Stimulated activated CD8-positive, alpha-beta memory T cell treated with anti-CD3 and anti-CD28 coated beads, Interleukin-12 subunit alpha, Interleukin-12 subunit beta, amount 100 ng/mL, for 24 hours (primary cell): ENCODE measurements around the gene RCBTB1.
"Not testable (repeated sequence)": the region's sequence is repeated elsewhere in the genome, so short reads cannot be mapped to it uniquely, and the experiment has no call there.

Experiments
- DNase-seq: peaks from one replicate; pipeline ENCODE4 v3.0.0-alpha.2; 2020; ENCODE audit errors: extremely low read depth

The RCBTB1 gene

DNA sequence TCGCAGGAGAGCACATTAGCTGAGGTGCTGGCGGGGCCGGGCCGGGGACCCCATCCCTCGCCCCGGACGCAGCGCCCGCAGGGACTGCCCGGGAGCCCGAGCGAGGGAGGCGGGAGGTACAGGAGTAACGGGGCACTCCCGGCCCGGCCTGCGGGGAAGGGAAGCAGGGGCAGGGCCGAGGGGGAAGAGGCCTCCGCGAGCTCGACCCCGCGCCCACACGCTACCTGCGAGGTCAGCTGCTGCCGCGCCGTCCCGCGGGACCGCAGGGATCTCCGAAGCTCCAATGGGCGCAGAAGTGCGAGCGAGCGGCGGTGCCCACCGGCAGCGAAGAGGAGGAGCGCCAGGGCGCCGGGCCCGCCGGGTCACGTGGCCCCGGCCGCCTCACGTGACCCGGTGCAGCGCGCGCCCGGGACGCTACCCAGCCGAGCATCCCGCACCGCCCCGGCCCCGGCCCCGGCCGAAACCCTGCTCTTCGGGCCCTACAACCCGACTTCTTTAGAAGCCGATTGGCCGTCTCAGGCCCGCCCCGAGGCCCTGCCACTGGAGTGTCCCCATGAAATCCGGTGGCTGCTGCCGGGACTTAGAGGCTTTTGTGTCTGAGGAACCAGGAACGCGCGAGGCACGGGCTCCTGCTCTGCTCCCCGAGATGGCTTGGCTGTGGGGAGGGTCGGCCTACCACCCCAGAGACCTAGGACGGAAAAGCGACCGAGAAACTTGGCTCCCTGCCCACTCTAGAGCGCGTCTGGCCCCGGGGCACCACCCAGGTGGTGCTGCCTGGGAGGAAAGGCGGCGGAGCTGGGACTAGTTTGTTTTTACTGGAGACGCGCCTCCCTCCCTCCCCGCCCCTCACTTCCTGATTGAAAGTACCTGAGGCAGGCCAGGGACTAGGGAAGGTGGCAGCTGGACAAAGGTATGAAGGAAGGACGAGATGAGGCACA lies at the start of gene RCBTB1:
Gene RCBTB1, minus strand, starts transcription at position 339 of the 938 bp plus-strand sequence. CDS start 18,279 bp downstream, outside the sequence.
- peak; percentile 45 for DNase-seq

DNA sequence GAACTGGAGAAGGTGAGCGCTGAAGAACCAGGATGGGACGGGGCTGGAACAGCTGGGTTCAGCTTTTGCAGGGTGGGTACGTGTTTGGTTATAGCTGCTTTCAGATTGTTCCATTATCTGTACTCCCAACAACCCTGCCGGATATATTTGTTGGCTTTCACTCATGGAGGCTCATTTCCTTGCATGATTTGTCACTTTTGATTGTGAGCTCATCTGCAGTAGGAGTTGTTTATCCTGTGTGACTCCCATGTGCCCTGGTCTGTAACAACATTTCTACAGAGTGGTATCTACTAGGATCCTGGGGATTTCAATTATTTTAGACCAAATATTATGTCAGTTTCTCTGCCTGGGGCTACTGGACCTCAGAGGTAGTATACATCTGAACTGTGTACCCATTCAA lies 48.4 kb upstream of the RCBTB1 start:
- DNase-seq, result no peak

DNA sequence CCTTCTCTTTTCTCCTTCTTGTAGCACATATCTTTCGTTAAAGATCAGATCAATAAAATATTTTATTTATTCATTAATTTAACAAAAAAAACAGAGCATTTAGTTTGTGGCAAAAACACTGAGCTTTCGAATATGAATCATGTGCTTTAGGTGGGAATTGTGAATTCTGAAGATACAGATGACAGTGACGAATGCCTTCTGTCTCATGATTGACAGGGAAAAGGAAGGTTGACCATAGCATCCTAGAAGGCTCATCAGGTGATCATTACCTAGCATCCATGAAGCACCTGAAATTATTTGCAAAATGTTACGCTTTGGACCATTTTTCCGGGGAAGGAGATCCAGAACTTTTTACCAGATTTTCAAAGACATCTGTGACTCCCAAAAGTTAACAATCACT lies 46.8 kb upstream of the RCBTB1 start:
- no peak for DNase-seq

DNA sequence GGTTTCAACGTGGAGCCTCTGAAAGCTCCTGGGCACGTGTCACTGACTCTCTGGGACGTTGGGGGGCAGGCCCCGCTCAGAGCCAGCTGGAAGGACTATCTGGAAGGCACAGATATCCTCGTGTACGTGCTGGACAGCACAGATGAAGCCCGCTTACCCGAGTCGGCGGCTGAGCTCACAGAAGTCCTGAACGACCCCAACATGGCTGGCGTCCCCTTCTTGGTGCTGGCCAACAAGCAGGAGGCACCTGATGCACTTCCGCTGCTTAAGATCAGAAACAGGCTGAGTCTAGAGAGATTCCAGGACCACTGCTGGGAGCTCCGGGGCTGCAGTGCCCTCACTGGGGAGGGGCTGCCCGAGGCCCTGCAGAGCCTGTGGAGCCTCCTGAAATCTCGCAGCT lies 45.2 kb upstream of the RCBTB1 start:
- DNase-seq, result no peak

DNA sequence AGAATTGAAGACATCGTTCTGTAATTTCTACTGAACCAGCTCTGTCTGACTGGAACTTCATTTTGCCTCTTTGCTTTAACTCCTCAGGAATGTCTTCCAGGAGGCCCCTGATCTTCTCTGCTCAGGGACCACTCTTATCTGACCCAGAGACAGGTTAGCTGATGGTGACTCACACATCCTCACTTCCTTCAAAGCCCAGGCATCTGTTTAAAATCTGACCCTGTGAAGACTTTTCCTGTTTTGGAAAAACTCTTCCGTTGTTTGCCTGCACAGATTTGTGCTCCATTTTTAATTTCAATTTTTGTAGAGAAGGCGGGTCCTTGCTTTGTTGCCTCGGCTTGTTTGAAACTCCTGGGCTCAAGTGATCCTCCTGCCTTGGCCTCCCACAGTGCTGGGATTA lies 44.6 kb upstream of the RCBTB1 start:
- no peak for DNase-seq

DNA sequence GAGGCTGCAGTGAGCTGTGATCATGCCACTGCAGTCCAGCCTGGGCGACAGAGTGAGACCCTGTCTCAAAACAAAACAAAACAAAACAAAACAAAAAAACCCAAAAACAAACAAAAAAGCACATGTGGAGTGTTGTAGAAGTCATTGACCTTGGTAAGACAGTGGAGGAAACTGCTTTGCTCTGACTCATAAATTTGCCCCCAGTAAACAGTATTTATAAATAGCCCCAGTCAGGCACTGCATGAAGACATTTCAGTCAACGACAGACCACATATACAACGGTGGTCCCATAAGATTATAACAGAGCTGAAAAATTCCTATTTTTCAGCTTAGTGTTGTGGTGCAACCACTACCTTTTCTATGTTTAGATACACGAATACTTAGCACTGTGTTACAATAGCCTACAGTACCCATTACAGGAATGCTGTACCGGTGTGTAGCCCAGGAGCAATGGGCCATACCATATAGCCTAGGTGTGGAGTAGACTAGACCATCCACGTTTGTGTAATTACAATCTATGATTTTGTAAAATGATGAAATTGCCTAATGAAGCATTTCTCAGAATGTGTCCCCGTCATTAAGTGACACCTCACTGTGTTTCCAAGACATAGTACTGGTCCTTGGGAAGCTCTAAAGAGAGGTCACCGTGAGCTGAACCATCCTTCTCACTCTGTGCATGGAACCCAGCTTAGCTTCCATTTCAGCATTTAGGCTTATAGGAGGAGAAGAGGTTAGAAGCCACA lies 44.0 kb upstream of the RCBTB1 start:
- no peak for DNase-seq

DNA sequence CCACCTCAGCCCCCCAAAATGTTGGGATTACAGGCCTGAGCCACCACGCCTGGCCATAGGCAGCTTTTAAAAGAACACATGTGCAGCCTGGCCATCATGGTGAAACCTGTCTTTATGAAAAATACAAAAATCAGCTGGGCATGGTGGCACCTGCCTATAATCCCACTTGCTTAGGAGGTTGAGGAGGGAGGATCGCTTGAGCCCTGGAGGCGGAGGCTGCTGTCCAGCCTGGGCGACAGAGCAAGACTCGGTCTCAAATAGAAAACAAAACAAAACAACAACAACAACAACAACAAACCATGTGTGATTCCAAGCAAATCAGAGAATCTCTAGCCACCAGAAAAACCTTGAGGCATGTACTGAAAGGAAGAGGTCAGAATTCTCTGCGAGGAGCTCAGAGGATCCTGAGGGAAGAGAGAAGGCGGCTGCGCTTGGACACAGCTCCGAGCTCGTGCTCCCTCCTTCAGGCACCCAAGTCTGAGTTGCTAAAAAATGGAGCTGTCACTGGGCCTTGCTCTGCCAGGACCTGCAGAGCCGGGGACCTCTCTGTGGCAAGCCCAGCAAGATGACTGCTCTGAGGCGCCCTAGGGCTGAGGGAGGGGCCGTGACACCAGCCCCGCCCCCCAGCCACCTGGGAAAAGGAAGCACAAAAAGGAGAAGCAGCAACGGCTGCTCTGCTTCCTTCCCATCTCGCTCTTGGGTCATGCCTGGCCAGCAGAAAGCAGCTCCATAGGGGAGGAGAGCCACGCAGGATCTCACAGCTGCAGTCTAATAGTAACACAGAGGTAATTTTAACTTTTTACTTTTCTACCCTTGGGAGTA lies 42.7 kb upstream of the RCBTB1 start, which contains the start of gene ARL11:
Gene ARL11, plus strand, starts transcription at position 677 of the 822 bp plus-strand sequence. CDS start 1,941 bp downstream, outside the sequence.
- DNase-seq, result peak; percentile 9

DNA sequence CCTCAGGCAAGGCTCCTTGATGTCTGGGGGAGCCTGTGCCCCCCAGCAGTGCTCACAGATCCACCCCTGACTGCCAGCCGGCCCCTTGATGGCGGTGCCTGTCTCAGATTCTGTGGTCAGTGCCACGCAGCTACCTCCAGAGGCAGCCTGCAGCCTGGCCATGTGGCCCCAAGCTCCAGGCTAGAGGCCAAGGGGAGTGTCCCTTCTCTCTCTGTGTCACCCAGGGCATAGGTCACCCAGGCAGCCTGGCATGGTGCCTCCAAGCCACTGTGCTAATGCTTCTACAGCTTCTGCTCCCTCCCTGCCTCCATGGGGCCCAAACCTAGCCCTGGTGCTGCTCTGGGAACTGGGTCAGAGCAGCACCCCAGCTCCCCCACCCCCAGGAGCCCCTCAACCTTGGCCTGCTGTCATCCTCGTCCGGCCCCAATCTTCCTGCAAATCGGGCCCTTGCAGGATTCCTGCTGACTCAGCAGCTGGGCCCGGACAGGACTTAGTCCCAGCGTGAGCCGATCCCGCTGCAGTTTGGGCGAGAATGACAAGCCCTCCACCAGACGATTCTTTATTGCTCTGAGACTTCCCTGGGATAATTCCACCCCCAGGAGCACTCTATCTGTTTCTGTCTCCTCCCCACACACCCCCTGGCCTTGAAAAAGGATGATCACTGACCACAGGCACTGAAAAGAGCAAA lies 40.2 kb upstream of the RCBTB1 start:
- no peak for DNase-seq

DNA sequence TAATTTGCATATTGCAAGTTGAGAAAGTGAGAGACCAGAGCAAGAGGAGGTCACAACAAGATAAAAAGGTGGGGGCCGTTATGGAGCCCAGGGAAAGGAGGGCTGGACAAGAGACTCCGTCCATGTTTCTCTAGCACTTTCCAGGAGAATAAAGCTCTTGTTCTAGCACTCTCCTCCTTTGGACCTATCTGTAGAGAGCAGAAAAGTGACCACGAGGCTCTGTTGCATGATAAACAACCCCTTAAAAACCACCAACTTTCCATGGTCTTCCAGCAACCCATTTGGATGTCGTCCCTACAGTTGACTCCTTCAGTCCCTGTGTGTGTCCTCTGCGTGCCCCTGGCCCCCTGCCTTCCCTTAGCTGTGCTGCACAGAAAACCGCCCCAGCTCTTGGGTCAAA lies 38.9 kb upstream of the RCBTB1 start:
- no peak for DNase-seq

DNA sequence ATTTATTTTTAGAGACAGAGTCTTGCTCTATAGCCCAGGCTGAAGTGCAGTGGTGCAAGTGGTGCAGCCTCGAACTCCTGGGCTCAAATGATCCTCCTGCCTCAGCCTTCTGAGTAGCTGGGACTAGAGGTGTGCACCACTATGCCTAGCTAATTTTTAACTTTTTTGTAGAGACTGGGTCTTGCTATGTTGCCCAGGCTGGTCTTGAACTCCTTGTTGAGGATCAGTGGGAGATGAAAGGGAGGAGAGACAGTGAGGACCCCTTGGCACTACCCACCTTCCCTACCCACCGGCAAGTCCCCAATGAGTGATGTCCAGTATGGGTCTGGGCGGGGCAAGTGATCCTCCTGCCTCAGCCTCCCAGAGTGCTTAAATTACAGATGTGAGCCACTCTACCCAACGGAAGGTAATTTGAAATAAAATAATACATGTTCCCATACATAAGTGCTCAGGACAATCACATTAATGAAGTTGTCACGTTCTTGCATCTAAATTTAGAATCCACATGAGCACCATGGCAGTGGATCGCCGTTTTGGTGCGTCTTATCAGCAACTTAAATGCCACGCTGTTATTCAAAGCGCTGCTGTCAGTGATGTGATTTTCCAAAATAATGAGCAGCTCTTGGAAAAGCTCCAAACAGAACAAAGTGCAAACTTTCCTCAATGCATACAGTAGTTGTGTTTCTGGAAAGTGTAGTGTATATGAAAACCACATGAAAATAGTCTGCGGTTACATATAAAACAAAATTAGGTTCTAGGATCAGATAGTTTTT lies 37.0 kb upstream of the RCBTB1 start:
- no peak for DNase-seq

DNA sequence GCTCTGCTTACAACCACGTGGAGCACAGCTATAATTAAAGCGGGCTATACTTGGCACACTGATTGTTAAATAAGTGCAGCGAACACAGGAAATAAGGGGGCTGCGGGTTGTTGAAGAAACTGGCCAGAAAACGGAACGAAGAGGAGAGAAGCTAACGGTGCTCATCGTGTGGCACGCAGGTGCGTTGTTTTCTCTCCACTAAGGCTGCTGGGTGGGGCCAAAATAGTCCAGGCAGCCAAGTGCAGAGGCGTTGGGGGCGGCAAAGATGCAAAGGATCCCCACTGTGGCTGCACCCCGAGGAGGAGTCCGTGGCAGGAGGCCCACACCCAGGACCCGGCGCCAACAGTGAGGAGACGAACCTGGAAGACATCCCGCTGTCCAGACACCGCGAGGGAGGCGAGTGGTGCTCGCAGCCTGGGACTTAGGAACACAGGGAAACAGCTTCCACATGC lies 34.8 kb upstream of the RCBTB1 start:
- no peak for DNase-seq

DNA sequence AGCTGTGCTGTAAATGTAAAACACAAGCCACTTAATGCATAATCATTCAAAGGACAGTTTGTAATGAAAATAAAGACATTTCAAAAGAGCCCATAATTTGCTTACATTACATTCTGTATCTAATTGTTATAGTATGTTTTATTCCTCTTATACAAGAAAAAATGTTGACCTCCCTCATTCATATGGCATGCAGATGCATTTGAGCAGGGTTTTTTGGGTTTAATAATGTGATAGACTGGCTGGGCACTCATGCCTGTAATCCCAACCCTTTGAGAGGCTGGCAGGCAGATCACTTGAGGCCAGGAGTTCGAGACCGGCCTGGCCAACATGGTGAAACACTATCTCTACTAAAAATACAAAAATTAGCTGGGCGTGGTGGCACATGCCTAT lies 31.3 kb upstream of the RCBTB1 start:
- DNase-seq, result no peak

DNA sequence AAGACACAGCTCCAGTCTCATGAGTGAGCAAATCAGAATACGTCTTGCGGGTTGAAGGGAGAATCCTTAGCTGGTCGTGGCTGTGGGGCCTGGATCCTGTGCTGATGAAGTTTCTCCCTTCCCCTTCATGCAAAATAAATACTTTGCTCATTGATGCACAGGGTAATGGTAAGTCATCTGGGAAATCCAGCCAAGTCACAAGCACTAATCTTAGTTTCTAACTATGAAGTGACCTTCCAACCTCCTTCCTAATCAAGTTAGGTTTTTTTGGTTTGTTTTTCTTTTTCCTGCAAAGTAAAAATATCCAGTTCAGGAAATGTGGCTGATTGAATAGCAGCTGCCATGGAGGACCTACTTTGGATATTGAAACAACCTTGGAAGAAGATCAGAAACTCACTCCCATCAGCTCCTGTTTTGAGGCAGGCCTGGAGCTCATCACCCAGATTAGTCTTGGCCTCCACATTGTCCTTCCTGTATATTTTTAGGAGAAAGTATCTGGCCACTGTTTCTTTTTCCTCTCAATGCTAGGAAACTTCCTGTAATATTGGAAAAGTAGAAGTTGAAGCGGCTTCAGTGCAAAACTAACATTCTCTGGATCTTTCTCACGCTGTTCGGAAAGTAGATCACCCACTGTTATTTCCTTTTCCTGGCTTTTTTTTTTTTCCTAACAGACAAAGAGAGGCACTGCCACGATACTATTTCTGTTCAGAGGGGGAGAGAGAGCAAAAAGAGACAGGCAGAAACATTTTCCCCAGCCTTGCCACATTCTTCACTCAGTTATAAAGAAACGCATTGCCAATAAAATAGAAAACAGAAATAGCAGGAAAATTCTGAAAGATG lies 30.7 kb upstream of the RCBTB1 start:
- DNase-seq, result no peak

DNA sequence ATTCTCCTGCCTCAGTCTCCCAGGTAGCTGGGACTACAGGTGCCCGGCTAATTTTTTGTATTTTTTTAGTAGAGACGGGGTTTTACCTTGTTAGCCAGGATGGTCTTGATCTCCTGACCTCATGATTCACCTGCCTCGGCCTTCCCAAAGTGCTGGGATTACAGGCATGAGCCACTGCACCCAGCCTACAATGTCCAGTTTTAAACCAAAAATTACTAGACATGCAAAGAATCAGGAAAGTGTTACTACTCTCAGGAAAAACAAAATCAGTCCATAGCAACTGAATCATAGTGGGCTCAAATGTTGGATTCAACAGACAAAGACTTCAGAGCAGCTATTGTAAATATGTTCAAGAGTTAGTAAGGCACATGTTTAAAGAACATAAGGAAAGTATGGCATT lies 26.7 kb upstream of the RCBTB1 start:
- DNase-seq, result not testable (repeated sequence)

DNA sequence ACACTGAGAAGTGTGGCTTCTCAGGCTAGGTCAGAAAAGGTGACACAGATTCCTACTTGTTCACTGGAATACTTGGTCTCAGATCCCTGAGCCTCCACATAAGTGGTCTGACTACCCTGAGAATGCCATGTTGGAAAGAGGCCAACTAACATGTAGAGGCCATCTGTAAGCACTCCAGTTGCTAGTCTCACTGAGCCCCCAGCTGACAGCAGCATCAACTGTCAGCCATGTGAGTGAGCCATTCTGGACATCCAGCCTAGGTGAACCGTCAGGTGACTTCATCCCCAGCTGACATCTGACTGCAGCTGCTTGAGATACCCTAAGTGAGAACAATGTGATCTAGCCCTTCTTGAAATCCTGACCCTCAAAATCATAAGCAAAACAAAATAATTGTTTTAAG lies 24.8 kb upstream of the RCBTB1 start:
- DNase-seq, result no peak

DNA sequence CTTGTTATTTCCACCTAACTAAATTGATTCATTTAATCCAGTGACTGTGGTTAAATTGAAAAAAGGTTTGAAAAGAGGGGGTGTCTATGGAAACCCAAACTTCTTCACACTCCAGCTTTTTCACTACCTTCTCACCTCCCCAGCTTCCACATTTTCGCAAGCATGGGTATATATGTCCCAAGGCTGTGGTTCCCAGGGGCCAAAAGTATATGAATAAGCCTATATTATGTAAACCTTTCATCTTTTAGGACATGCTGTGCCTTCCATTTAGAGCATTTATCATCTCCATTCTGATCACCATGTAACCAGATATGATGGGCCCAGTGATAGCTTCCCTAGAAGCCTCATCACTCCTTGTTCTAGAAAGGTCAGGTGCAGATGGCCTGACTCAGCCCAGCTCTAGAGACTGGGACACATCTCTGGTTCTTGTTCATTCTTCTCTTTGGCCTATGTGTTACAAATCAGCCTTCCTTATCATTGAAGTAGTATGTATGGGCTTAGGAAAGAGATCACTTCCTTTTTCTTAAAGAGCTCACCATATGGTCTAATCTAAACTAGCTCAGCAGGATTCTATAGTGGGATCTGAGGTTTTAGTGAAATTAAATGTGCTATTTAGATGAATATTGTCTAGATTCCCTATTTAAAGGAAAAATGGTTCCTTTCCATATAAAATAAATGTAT lies 23.4 kb upstream of the RCBTB1 start:
- DNase-seq, result no peak

DNA sequence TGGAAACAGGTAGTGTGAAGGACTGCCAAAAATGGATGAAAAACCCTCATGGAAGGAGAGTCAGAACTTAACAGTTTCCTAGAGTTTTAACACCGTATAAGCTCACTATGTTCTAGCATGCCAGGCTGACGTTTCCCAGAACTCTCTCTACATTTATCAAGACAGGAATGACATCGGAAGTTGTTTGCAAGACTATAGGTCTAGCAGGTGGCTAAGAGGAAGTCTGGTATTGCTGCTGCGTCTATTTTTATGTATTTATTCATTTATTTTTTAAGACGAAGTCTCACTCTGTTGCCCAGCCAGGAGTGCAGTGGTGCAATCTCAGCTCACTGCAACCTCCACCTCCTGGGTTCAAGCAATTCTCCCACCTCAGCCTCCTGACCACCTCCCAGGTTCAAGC lies 22.4 kb upstream of the RCBTB1 start:
- DNase-seq, result no peak

DNA sequence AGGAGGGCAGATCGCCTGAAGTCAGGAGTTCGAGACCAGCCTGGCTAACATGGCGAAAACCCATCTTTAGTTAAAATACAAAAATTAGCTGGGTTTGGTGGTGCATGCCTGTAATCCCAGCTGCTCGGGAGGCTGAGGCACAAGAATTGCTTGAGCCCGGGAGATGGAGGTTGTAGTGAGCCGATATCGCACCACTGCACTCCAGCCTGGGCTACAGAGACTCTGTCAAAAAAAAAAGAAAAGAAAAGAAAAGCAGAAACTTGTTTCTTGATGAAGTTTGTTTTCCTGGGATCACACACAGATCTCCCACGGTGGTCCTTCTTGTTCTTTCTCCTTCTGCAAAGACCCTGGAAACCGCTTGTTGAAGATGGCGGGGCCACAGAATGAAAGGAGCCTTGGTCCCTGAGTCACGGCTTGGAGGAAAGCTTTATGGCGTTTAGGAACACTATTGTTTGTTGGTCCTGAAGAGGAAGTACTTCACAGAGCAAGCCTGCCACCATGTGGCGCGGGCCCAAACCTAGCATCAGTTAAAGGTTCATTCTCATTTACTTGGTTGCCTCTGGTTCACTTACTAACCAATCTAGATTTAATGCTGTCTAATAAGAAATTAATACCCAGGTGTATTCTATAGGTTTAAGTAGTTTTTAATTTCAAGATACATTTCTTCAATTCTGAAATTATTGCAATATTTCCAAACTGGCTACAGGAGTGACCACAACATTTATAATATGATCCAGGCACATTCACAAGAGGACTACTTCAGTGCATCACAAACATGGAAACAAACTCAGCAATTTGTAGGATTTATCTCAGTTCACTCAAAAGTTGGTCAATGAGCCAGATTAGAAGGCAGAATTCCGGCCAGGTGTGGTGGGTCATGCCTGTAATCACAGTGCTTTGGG lies 21.6 kb upstream of the RCBTB1 start:
- peak; percentile 46 for DNase-seq
